ENCODE results near the gene RNF223. TPM values are rescaled to one million over a fixed set of nuclear protein-coding genes. Genes with fewer than 3 reads are reported as not detected.
"Not testable (repeated sequence)": the region's sequence is repeated elsewhere in the genome, so short reads cannot be mapped to it uniquely, and the experiment has no call there.

RNF223 gene
- total RNA-seq, 1 donor from 2014 or later, result 9.0 TPM

GRCh38 chr1:1111516-1112236, 37.6 kb upstream of the RNF223 start:
- DNase-seq (ENCODE audit: low read depth), result no peak
- TF ChIP-seq CTCF (IDR thresholded peaks at IDR 0.05; ENCODE audit: insufficient read depth, low read length, severe bottlenecking), result no peak
- Histone ChIP-seq H3K27me3 (ENCODE audit: control insufficient read depth, insufficient read depth, low read length) (no peaks in the 10 kb centered on the region), H3K36me3 (ENCODE audit: control insufficient read depth, insufficient read depth, low read length) (peaks cover 3% of the 10 kb centered on the region), H3K4me3 (ENCODE audit: low read depth, low read length) (no peak overlapping the region)
- FAIRE-seq, result peak; percentile 40

- DNase-seq (ENCODE audit: low read depth), result no peak
- TF ChIP-seq CTCF (IDR thresholded peaks at IDR 0.05; ENCODE audit: insufficient read depth, low read length, severe bottlenecking), result no peak
- H3K4me3 ChIP-seq (ENCODE audit: low read depth, low read length), result no peak overlapping the region
- FAIRE-seq, result no peak
- no peaks in the 10 kb centered on the region for H3K27me3 ChIP-seq (ENCODE audit: control insufficient read depth, insufficient read depth, low read length)
- peaks cover 3% of the 10 kb centered on the region for H3K36me3 ChIP-seq (ENCODE audit: control insufficient read depth, insufficient read depth, low read length)
These were observed 36.5 kb upstream of the RNF223 start for GRCh38 chr1:1110561-1110971.

- peaks cover 3% of the 10 kb centered on the region for H3K36me3 ChIP-seq (ENCODE audit: control insufficient read depth, insufficient read depth, low read length)
- TF ChIP-seq CTCF (IDR thresholded peaks at IDR 0.05; ENCODE audit: insufficient read depth, low read length, severe bottlenecking), result no peak
- DNase-seq (ENCODE audit: low read depth) (no peak), FAIRE-seq (no peak)
- no peak overlapping the region for H3K4me3 ChIP-seq (ENCODE audit: low read depth, low read length)
- H3K27me3 ChIP-seq (ENCODE audit: control insufficient read depth, insufficient read depth, low read length), result no peaks in the 10 kb centered on the region
These were observed 35.6 kb upstream of the RNF223 start for GRCh38 chr1:1109743-1110142.

GRCh38 chr1:1106510-1107221, 32.6 kb upstream of the RNF223 start:
- no peaks in the 10 kb centered on the region for H3K27me3 ChIP-seq (ENCODE audit: control insufficient read depth, insufficient read depth, low read length)
- H3K36me3 ChIP-seq (ENCODE audit: control insufficient read depth, insufficient read depth, low read length), result no peaks in the 10 kb centered on the region
- no peak overlapping the region for H3K4me3 ChIP-seq (ENCODE audit: low read depth, low read length)
- DNase-seq (ENCODE audit: low read depth), result no peak
- no peak for TF ChIP-seq CTCF (IDR thresholded peaks at IDR 0.05; ENCODE audit: insufficient read depth, low read length, severe bottlenecking)
- no peak for FAIRE-seq

GRCh38 chr1:1104152-1104551, 30.0 kb upstream of the RNF223 start:
- not testable (repeated sequence) for H3K27me3 ChIP-seq (ENCODE audit: control insufficient read depth, insufficient read depth, low read length); H3K4me3 ChIP-seq (ENCODE audit: low read depth, low read length); DNase-seq (ENCODE audit: low read depth); FAIRE-seq; H3K36me3 ChIP-seq (ENCODE audit: control insufficient read depth, insufficient read depth, low read length)

GRCh38 chr1:1101503-1101902, 27.4 kb upstream of the RNF223 start:
- FAIRE-seq (no peak), DNase-seq (ENCODE audit: low read depth) (no peak)
- Histone ChIP-seq H3K36me3 (ENCODE audit: control insufficient read depth, insufficient read depth, low read length) (no peaks in the 10 kb centered on the region), H3K27me3 (ENCODE audit: control insufficient read depth, insufficient read depth, low read length) (no peaks in the 10 kb centered on the region), H3K4me3 (ENCODE audit: low read depth, low read length) (no peak overlapping the region)
- TF ChIP-seq CTCF (IDR thresholded peaks at IDR 0.05; ENCODE audit: insufficient read depth, low read length, severe bottlenecking), result no peak

All from bronchial epithelial cell (primary cell).